ENCODE results near the gene UGT8.

UGT8 gene

GRCh38 chr4:114694770-114695169 lies 96.2 kb downstream of the UGT8 start:
- peak; percentile 1 for DNase-seq

GRCh38 chr4:114698231-114698630 lies 99.6 kb downstream of the UGT8 start:
- DNase-seq: no peak

GRCh38 chr4:114701491-114701890 lies 102.9 kb downstream of the UGT8 start:
- DNase-seq: no peak

GRCh38 chr4:114717432-114717831 lies 118.8 kb downstream of the UGT8 start:
- DNase-seq: no peak

GRCh38 chr4:114725066-114725465 lies 126.5 kb downstream of the UGT8 start:
- DNase-seq: no peak

- no peak for DNase-seq
These were observed 128.9 kb downstream of the UGT8 start for GRCh38 chr4:114727461-114727860.
